Islet precursor cell (in vitro differentiated cells): Measurements from ENCODE around the gene TXLNB.
"Not testable (repeated sequence)": the region's sequence is repeated elsewhere in the genome, so short reads cannot be mapped to it uniquely, and the experiment has no call there.

Source experiments
- DNase-seq: peaks from one replicate; pipeline ENCODE4 v3.0.0-alpha.2; 2018

Gene TXLNB

DNA sequence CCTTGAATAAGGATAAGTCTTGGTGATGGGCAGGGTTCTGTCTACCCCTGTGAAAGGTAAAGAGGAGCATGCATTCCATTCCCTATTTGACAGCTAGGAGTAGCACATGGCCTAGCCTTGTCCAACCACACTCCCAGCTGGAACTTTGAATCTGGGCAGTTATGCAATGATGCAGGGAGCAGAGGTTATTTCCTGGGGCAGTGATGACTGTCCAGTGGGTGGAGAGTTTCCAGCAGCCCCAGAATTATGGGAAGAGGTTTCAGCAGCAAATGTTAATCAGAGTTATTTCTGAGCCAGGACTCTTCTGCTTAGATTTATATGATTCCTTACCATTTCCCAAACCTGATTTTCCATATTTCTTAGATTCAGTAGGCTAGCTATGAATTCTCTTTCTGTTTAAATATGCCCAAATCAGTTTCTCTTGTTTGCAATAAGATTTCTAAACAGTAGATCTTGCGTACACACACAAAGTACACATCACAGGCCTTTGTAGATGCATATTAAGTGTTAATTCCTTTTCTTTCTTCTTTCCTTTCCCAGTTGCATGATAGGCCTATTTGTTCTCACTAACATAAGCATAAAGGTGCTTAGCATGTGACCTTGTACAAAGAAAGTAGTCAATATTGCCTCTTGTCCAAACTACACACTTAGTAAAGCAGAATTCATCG is 17.3 kb upstream of the TXLNB start:
- DNase-seq, result no peak

DNA sequence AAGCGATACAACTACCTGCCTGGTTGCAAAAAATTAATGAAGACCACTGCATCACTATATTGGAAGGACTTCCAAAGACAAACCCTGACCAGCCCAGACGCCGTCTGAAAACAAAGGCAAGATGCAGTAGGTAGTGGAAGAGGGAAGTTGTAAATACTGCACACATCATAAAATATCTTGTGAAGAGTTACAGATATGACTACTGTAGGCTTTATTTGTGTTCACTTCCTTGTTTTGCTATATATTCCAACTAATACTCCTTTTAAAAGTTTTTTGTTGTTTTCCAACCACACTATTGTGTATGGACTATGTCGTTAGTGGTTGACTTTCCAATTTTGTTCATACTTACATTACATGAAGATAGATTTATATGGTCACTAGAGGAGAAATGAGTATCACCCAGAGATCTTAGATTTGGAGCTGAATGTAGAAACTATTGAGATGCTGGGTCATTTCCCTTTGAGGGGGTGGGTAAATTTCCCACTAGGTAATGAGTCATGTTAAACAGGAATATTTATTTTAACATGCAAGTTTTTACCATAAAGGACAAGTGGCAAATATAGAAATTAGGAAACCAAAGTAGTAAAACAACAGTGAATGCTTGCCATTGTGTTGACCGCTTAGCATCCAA is 16.6 kb upstream of the TXLNB start:
- no peak for DNase-seq

DNA sequence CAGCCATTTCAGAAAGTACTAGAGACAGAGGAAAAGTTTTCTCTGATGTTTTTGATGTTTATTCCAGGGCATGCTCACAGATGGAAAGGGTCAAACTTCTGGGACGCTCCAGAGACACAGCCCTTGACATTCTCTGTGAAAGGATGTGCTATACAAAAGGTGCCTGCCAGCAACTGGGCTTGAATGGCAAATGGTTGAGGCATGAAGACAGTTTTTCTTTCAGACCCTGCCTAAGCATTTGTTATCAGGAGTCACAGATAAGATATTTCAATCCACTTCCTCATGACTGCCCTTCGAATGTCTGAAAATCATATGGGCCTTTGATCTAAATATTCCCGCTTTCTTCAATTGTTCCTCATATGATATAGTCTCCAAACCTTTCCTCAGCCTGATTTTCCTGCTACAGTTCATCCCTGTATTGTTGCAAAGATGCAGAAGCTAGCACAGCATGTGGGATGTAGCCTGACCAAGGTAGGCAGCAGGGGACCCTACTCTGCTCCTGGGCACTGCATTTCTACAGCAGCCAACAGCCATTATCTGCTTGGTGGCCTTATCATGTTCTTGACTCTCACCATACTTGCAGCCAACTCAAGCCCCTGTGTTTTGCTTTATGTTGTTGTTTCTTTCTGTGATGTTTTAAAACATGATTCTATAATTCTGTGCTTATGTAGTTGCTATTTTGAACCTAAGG is 14.6 kb upstream of the TXLNB start:
- no peak for DNase-seq

DNA sequence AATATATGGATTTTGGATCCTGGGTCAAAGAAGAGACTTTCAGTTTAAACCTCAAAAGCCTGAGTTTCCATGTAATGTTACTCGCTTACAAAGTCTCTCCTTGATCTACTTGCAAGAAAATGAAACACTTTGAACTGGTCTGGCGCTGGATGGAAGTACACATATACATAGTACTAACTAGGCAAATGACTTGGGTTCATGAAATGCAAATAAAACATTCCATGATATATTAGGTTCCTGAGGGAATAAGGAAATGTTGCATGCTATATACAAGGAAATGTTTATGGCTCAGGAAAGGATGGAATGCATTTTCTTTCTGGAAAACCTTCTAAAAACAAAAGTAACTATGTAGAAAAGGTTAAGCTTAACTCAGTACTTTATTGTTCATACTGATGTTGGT is 11.4 kb upstream of the TXLNB start:
- no peak for DNase-seq

DNA sequence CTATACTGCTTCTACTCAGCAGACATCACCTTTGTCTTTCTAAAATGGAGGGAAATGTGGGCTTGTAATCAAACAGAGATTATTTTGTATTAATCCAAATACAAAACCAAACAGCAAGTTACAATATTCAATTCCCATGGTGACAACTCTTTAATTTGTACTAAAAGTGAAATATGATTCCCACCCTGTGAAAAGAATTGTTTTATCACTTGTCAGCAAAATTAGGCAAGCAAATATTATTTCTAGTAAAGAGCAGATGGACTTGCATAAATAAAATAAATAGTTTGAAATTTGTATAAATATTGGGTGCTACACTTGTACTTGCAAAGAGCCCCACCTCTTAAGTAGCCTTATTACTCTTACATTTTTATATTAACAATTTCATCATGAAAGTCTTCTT is 6.1 kb upstream of the TXLNB start:
- no peak for DNase-seq

DNA sequence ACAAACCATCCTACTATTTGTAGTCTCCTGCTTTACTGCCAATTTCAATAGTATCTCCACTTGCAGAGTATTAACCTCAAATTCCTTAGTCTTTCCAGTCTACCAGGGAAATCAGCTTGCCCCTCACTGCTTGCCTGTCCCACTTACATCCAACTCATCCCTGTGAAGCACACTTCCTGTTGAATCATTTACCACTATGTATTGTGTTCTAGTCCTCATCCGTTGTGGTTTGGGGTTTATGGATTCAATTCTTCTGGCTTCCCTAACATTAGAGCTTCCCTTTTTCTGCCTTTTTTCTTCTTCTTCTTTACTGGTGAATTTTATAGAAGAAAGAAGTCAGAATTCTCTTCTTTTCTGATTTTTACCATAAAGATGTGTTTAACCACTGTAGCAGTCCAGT is 5.1 kb upstream of the TXLNB start:
- no peak for DNase-seq

DNA sequence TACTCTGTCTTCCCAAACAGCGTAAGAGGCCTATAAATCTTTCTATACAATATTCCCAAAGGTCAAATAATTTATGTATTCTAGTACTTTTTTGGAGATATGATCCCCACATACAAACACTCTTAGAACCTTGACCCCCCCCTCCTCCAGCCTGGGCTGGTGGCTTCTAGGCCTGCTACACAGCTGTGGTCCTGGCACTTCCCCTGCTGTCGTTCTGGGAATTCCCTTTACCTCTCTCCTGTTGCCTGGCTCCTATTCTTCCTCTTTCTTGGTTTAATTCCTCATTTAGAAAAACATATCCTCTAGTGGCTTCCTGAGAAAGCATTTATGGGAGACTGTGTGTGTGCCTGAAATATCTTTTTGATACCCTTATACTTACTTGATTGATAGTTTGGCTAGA is 4.1 kb upstream of the TXLNB start:
- no peak for DNase-seq

DNA sequence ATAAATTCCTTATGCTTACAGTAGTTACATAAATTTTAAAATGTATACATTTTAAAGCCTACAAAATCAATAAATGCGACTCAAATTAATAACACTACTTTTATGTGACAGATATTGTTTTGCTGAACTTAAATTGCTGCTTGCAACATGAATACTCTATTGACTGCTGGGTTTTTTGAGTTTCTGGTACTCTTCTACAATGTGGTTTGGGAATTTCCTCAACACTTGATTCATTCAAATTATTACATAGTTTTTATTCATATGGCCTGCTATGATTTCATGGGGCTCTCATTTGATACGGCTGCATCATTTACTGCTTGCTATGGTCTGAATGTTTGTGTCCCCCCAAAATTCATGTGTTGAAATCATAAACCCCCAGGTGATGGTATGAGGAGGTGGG is 2.3 kb upstream of the TXLNB start:
- no peak for DNase-seq

DNA sequence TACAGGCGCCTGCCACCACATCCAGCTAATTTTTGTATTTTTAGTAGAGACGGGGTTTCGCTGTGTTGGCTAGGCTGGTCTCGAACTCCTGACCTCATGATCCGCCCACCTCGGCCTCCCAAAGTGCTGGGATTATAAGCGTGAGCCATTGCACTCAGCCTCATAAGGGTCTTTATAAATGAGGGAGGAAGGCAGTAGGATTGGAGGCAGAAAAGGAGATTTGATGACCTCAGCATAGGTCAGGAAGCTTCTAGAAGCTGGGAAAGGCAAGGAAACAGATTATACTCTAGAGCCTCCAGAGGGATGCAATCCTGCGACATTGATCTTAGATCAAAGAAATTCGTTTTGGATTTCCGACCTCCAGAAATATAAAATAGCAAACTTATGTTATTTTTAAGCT is 1.4 kb upstream of the TXLNB start:
- DNase-seq, result not testable (repeated sequence)

DNA sequence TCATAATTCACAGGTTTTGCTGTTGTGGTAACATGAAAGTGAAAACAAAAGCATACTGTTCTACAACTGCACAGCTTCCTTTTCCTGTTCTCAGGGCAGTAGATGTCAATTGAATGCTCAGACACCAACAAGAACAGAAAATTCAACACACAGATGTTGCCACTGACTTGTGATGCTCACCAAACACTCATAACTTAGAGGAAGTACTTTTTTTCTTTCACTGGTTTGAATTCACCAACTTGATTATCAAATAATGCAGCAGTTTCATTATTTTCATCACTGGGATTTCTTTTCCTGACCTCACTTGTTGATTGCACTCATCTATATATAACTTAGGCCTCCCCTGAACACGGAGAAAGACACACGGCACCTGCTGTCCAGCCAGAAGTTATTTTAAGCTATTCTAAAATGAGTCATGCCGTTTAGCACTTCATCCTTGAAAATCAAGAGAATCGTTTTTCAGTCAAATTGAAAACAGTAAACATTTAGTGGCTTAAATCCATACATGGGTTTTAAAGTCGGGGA is 949 bp downstream of the TXLNB start:
- DNase-seq, result no peak

DNA sequence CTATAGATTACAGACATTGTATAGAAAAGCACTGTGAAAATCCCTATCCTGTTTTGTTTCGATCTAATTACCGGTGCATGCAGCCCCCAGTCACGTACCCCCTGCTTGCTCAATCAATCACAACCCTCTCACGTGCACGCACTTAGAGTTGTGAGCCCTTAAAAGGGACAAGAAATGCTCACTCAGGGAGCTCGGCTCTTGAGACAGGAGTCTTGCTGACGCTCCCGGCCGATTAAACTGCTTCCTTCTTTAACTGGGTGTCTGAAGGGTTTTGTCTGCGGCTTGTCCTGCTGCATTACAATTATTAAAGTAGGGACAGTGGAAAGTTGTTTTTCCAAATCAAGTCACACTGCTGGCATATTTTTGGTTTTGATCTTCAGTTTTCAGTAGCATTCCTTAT is 2.6 kb downstream of the TXLNB start:
- DNase-seq, result no peak

DNA sequence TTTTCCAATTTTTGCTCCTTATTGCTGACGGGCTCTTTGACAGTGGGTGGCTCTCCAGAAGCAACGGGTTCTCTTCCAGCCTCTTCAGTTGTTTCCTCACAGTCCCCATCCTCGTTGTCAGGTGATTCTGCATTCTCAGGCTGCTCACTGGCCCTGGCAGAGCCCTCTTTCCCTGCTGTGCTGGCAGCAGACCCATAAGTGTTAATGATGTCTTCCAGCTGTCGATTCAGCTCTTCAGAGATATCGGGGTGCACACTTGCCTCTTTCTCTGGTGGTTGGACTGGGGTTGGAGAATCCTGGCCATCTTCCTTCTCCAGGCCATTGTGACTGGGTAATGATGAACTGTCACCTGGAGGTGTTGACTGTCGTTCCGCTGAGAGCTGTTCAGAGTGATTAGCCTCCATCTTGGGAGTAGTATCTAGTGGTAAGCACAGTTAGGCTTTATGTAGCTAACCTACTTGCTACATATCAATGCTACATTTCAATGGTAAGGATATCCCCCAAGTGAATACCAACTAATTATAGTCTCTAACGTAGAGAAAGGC is 3.2 kb downstream of the TXLNB start:
- DNase-seq, result no peak

DNA sequence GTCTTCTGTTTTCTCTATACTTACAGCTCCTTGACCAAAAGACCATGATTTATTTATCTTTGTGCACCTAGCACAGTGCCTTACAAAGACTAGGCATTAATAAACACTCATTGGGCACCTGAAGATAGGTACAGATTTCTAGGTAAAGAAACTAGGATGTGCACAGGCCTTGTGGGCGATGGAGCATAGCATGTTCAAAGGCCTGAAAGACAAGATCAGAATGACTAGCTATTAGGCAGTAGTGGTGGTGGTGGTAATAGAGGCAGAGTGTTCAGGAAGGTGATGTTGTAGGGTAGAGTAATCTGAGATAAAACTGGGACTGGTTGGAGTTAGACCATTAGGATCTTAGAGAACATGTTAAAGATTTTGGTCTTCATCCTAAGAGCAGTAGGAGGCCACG is 3.9 kb downstream of the TXLNB start:
- no peak for DNase-seq

DNA sequence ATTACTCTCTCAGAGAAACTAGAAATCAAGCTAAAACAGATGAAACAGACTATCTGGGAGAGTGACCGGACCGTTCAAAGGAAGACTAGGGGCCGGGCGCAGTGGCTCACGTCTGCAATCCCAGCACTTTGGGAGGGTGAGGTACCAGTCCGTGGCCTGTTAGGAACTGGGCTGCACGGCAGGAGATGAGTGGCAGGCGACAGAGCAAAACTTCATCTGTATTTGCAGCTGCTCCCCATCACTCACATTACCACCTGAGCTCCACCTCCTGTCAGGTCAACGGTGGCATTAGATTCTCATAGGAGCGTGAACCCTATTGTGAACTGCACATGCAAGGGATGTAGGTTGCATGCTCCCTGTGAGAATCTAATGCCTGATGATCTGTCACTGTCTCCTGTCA is 5.4 kb downstream of the TXLNB start:
- DNase-seq, result not testable (repeated sequence)

DNA sequence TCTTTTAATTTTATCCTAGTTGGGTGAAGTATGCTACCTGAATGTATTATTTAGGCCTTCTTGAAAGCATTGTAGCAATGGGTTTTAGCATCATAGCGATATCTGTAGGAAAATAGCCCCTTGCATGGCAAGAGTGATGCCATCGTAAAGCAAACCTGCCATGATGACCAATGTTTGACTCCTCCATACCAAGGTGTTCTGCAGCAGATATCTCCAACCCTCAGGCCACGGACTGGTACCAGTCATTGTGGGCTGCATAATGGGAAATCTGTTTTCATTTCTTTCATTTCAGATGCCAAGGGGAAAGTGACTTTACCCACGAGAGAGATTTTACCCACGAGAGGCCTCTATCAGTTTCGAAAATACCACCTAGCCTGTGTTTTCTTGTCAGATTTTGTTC is 6.2 kb downstream of the TXLNB start:
- no peak for DNase-seq

DNA sequence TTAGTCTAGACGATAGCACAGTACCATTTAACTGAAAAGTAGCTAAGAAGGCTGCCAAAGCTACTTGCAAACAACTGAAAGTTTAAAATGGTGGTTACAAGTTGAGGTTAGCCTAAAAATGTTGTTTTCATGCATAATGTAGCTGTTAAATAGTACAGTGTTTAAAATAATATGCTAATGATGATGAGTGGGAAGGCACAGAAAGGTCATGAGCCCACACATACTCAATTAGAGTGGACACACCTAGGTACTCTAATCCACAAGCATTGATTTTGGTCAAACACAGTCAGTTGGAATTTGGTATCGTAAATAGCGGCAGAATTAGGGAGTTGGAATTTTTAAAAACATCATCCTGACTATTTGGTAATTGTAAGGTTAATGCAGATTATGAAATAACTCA is 7.0 kb downstream of the TXLNB start:
- no peak for DNase-seq

DNA sequence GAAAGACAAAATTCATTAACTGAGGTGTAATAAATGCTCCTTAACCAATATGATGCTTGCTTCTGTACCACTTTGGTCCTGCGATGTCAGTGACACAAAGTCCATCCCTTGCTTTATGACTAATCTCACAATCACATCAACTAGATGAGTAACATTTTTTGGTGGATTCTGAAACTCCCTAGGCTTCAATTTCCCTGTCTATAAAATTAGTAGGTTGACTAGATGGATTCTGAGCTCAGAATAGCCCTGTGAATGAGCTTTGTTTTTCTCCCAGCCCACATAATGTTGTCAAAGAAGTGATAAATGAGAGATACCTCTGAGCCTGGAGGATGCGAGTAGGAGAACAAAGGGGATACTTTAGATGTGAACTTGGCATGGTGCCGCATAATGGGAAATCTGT is 9.1 kb downstream of the TXLNB start:
- no peak for DNase-seq

DNA sequence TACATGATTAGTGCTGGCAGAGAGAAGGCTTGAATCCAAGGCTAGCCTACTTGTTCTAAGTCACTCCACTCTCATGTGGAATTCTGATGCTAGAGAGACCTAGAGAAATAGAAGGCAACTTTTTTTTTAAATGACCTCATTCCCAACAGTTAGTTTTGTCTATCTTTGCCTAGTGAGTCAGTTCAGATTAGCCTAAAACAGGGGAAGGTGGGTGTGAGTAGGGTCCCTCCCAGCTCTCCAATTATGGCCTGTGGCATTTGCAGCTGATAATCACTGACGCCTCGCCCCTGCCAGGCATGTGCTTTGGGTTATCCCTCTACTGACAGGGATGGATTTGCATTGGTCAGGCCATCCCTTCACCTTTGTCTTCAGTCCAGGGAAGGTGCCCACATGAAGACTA is 13.6 kb downstream of the TXLNB start:
- peak; percentile 61 for DNase-seq

DNA sequence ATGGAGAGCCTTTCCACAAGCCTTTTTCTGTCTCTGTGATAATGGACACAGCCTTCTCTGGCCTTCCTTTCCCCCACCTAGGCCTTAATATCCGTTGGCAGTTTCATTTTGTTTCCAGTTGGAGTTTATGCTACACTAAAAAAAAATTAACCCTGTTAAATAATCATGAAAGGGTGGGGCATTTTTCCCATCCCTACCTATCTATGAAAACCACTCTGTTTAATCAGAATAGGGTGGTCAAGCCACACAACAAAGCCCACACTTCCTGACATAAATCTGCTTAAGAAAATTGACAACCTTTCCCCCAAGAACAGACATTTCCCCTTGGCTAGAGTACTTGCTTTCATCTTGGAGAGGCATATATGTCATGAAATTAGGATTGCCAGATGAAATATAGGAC is 14.2 kb downstream of the TXLNB start:
- no peak for DNase-seq

DNA sequence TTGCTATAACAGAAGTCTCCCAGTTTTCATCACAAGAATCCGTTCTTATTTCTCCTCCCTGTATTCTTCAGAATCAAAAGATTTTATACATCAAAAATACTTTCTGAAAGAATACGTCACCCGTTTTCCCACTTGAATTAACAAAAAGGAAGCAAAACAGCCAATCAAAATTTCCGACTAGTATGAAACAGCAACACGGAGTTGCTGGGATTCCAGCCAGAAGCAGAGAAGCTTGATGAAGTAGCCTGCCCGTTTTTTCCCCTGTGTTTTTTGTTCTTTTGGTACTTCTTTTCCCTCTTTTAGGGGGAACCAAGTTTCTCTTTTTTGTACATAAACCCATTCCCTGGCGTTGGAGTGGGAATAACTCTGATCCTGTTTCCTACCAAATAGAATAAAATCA is 14.6 kb downstream of the TXLNB start:
- no peak for DNase-seq

DNA sequence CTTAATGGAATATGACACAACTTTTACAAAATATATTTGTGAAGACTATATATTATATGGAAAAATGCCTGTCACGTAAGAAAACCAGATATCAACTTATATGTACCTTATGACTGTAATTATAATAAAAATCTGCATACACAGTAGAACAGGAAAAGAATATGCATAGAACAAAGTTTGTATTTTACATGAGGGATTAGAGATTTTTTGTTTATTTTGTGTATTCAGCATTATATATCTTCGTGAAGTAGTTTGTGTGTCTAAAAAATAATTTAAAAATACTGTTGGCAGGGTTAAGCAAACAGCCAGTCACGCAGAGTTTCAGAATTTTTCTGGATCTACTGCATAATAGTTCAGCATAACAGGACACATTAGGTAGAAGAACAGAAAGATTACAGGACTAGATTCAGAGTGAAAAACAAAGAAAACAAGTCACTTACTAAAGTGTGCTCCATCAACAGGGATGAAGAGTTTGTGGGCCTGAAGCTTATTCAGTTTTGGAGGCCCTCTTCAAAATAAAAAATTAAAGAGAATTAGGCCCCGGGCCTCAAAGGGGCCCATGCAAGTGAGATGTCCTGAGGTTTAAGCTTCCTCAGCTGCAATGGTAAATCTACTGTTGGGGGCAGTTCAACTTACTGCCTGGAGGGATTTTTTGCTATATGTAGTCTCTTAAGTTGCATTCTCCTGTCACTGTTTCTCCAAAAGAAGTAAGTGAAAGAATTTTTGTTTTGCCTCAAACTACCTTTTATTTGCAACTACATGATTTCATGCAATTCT is 16.3 kb downstream of the TXLNB start:
- no peak for DNase-seq

DNA sequence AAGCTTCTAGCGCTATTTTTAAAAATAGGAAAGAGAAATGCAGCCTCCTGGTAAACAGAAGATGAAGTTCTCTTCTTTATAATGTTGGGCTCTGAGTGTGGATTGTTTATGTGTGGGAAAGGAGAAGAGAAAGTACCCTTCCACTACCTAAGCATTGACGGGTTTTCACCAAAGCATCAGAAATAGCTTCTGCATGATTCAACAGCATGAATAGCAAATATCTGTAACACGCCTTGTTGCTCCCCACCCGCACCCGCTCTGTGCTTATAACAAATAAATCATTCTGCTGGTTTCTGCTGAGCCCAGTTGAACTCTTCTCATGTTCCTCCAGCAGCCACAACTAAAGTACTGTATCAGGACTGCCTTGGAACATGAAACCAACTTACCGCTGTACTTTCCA is 20.7 kb downstream of the TXLNB start:
- DNase-seq, result no peak

DNA sequence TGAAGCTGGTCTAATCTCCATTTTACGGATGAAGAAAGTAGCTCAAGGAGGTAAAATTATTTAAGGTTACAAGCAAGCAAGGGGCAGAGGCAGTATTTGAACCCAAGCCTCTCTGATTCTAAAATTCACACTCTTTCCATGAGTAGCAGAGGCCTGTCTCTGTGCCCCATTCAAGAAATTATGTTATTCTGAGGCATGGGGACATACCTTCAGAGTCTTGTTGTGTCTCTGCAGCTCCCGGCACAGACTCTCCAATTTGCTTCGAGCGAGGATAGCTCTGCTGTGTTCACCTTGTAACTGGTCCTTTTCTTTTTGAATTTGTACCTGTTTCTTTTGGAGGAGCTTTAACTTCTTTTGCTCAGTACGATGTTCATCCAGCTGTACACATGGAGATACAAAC is 21.5 kb downstream of the TXLNB start:
- DNase-seq, result no peak
